ENCODE results near the gene GNG12.

The GNG12 gene

DNA sequence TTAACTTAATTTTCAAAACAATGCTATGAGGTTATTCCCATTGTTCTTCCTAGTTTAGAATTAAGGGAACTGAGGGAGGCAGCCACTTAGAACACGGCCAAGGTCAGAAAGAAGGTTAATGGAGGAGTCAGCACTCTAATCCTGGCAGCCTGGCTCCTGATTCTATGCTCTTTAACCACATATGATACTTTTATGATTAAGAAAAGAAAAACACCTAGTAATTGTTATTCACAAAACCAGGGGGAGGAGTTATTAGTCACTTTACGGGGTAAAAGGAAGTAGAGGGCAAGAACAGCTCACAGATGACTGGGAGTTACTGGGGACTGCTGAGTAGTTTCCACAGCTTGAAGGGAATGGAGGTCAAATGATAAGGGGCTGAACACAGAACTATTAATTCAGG, 109.6 kb downstream of the GNG12 start:
- DNase-seq = no peak

DNA sequence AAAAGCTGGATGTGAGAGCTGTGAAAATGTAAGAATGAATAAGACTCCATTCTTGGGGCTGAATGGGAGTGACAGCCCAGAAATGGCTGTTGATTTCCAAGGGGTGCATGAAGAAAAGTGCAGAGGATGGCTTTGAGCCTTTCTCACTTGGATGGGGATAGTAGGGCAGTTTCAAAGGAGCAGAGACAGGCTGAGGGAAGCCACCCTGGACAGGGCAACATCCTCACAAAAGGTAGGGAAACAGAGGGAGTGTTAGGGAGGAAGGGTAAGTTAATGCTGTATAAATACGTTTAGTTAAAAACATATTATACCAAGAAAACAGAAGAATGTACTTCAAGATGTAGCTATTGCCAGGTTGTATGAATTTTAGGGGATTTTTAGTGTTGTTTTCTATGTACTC, 110.1 kb downstream of the GNG12 start:
- no peak for DNase-seq

DNA sequence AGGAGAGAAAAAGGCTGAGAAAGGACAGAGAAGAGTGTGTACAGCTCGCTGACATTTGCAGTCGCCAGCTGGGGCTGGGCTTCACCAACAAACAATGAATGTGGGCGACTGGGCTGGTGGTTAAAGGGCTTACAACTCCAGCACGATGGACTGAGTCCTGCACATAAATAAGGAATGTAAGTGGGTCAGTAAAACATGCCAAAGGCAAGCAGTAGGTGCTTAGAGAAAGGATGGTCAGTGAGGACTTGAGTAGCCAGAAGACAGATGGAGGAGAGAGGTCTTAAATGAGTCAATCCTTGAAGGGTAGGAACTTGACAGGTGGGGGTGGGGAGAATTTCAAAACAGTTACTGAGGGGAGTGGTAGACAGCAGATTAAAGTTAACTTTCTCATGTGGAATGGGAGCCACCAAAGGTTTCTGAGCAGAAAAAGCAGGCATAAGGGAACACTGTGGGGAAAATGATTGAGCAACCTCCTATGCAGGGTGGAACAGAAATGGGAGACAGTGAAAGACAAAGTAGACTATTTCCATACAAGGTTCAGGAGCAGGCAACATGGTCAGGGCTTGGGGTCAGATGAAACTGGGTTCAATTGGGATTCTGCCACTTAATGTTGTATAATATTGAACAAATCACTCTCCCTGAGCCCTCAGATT, 110.8 kb downstream of the GNG12 start:
- DNase-seq = no peak

DNA sequence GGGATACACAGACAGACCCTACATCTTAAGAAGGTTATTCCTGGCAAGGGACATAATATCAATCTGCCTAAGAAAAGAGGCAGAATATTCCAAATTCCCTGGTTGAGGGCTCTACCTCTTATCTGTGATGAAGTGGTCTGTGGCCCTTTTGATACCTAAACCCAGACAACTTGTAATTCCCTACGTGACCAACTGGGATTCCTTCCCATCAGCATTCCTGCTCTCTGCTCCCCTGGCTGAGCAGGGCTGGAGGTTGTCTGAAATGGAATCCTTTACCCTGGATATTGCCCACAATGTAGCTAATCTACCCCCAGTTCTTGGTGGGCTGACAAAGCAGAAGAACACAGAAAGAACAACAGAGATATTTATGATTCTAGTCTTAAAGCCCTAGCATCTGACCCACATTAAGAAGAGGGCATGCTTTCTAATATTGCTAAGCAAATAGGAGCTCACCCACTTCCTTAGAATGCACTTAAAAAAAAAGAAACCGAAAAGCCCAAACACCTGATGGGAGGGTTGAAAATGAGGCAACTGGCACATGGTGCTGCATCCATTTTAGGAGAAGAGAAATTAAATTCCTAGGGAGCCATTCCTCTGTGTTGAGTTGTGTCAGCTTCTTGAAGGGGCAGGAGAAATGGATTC, 111.5 kb downstream of the GNG12 start:
- DNase-seq = no peak

DNA sequence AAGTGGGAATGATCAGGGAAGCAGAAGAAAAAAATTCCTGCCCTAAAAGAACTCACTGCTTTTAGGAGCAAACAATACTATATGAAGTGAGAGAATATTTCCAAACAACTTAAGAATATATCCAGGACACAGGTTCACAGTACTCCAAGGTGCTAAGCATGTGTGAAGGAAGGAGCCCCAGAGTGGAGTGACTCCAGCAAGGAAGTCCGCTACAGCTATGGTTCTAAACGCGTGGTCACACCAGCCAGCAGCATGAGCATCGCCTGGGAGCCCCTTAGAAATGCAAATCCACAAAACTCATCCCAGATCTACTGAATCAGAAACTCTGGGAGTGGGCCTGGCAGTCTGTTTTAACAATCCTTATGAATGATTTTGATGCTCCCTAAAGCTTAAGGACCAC, 112.2 kb downstream of the GNG12 start:
- no peak for DNase-seq

DNA sequence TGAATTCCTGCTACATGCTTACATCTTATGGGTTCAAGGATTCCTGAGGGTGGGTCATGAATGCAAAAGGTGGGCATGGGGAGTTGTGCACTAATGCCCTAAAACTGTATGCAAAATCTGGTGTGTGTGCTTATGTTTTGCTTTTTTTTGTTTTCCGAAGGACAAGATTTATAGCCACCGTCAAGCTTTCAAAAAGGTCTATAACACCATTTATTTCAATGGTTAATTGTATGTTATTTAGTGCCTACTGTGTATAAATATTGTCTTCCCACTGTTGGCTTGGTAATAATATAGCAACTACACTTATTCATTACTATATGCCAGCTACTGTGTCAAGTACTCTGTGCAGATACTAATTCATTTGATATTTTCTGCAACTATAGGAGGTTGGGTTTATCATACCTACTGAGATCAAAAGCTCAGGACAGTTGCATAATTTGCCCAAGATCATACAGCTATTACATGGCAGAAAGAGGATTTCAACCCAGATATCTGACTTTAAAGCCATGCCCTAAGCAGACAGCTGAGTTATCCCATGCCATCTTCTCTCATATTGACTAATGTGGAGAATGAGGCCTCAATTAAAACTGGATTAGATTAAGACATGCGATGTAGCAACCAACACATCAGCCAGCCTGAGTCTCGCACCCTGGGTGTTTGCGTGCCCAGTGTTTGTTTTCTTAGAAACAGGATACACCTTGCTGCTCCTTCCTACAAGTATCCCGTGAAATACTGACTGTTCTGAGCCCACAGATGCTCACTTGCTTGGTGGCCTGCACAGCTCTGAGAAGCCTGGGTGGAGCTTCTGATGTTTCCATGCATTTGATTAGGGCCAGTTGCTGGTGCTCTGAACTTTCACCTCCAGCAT, 113.7 kb downstream of the GNG12 start:
- DNase-seq = no peak

DNA sequence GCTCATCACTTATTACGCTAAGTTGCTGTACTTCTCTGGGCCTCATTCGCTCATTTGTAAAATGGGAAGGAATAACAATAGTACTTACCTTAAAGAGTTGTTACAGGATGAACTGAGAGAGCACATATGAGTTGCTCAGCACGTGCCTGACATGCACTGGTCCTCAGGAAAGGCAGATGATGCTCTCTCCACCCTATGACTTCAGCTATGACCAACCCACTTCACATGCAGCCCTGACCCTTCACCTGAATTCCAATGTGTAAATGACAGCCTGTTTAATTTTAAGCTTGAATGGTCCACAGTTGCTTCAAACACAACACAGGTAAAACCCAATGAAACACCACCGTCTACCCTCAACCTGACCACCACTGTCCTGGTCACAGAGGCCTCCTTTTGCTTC, 115.4 kb downstream of the GNG12 start:
- DNase-seq = no peak

DNA sequence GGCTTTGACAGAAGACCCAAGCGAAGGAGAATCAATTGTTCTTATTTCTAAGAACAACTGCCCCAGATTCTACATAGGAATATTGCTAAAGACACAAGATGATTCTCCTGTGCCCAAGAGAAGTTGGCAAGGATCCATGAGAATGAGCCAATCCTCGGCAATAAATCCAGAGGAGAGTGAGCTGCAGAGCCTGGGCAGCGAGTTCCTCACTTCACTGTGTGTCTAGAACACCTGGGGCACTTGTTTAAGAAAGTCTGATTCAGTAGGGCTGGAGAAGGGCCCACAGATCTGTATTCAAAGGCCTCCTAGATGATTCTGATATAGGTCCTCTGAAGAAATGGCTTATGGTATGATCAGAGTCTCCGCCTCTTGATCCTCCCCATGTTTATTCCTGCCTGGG, 116.5 kb downstream of the GNG12 start:
- DNase-seq = no peak

DNA sequence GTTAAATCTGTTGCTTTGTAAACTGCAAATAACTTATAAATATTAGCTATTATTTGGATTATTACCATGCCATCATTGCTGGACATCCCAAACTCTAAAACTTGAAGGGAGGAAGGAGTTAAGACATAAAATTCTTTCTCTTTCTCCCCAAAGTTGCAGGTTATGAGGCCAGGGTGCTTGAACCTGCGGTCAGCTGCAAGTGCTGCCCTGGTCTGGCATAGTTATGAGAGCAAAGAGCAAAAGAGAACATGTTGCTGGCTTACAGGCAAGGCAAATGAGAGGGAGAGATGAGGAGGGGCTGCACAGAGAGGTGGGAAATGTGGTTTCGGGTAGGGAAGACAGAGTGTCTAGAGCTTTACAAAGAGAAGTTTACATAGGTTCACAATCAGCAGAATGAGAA, 117.4 kb downstream of the GNG12 start:
- no peak for DNase-seq

DNA sequence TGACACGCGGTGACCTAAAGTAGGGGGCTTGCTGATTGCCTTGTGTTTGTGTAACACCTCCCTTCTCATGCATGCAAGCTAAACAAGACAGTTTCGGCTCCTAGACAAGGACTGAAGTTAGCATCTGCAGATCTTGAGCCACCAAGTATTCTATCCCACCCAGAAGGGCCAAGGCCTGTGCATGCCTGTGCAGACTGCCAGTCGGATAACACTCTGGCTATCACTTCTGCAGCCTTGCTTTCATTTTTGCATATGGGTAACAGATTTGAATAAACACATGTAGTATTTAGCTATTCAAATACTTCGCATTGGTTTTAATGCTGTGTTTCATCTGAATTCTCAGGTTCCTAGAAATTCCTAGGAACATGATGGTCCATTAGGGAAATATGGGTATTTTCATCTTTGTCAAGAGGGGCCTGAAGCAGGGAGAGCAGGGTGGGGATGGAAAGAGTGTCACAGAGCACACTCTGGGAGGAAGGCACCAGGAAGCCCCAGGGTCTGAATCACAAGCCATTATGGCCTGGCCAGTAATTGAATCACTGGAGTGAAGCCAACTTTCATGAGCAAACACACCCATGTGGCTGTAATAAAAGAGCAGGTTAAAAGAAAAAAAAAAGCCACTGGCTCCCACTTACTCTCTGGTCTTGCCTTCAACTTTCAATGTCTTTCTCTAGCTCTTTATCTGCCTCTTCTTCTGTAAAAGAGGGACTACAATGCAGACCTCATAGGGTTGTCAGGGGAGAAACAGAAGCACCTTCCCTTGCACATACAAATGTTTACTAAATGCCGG, 120.0 kb downstream of the GNG12 start:
- no peak for DNase-seq

DNA sequence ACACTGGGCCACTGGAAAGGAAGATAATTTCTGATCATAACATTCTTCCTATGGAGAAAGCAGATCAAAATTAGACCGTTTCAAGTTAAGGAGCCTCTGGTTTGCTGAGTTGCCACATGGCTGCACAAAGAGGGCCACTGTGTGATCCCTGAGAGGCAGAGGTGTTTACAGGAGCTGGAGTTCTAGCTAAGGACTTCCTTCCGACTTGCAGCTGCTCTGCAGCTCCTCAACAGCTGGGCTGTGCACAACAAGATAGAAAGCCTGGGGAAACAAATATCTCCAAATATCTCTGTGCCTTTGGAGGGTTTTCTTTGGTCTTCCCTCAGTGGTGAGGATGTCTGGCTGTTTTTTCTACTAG, 121.4 kb downstream of the GNG12 start:
- no peak for DNase-seq

DNA sequence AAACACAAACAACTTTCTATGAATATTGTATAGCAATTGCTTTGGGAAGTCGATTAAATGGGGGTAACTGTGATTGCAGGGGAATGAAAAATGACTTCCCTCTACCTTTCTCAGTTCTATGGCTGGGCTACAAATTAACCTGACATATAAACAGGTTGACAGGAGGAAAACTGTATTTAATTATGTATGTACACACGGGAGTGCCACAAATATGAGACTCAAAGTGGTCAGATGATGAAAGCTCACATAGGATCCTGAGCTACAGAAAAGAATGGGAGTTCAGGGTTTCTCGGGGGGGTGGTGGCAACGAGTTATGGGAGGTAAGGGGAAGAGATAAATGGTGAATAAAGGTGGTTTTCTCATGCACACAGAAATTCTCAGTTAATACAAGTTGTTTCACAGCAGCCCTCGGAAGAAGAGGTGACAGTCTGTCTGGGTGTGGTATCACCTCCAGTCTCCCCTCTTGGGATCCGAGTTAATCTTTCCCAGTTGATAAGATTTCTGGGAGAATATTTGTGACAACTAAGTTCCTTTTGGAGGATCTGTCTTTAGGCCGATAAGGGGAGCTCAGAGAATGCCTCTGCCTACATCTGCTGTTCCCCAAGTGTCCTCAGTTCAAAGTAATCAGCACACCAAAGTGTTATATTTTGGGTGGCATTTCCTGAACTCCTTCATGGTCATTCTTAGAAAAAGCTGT, 122.0 kb downstream of the GNG12 start:
- no peak for DNase-seq

DNA sequence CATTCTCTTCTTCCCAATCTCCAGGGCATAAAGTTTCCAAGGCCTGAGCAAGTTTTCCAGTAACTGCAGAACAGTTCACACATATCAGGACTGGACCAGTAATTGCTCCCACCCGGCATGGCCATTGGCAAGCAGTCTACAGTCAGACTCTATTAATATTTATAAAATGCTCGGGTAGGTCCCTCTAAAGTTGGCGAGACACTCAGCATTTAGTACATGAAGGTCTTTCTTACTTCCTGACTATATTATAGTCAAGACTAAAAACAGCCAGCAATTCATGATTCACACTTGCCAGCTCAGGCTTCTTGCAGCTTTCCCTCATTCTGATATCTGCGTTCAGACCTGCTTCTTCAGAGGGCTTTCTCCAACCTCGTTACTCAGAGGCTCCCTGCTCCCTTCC, 122.8 kb downstream of the GNG12 start:
- DNase-seq = no peak

DNA sequence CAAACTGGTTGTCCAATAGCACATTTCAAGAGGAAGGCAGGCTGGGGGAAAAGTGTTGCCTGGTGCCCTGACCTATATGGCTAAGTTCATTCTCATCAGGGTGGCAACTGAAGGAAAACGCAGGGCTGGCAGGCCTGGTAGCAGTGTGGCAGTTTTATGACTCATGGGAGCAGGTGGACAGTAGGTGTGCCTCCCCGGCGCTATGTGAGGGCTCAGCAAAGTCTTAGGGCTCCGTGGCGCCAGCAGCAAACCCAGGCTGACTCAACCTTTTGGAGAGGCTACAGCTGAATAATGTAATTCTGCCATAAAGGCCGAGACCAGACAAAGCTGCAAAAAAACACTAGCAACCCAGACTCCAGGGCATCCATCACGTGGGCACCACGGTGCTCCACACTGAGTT, 124.7 kb downstream of the GNG12 start:
- no peak for DNase-seq

DNA sequence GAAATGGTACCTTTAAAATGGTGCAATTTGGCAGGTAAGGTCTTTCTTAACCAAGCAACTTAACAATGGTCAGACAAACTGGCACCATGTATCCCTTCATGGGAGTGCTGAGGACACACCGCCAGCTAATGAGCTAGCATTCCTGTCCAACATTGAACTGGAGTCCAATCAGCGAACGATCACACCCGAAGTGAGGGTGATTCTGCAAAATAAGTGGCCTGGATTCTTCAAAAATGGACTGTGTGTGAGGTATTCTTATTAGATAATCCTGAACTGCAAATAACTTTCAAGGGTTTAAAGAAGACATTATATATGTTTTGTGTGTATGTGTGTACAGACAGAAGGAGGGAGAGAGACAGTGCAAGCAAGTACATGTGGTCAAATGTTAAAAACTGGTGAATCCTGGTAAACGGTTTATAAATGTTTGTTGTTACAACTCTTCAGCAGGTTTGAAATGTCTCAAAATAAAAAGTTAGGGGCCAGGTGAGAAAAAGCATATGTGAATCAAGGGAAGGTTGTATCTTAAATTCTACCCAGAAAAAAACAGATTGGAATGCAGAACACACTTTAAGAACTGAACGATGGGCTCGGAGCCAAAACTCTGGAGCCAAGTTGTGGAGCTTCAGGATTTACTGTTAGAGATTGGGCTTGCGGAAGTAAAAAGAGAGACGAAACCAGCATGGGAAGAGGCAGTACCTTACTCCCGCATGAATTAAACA, 127.4 kb downstream of the GNG12 start:
- no peak for DNase-seq

DNA sequence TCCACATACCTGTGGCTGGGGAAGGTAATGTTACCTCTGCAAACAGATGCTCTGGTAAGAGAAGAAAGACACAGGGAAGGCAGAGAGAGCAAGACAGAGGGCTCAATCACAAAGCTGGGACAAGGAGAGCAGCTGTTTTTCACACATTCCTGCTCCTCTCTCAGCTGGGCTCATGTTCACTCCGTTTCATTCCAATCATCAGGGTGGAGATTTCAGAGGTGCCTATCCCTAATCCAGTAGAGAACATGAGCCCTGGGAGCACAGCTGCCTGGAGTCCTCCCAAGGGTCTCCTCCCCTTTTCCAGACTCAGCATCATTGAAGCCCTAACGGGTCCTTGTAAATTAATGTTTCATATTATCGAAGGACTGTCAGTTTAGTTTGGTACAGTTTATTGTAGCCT, 128.9 kb downstream of the GNG12 start:
- DNase-seq = no peak

DNA sequence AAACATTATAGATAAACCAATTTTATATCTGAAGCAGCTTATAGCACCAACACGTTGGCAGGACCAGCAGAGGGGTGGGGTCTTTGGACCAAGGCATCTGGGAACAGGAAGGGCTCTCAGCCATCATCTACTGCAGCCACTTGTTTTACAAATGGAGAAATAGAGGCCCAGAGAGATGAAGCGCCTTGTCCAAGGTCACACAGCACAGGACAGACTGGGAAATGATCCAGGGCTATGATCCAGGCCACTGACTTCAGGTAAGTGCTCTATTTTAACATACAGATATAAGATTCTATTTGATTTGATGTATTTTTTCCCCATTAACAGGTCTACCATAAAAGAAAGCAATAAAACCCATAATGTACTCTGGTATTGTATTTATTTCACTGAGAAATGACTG, 131.4 kb downstream of the GNG12 start:
- no peak for DNase-seq

DNA sequence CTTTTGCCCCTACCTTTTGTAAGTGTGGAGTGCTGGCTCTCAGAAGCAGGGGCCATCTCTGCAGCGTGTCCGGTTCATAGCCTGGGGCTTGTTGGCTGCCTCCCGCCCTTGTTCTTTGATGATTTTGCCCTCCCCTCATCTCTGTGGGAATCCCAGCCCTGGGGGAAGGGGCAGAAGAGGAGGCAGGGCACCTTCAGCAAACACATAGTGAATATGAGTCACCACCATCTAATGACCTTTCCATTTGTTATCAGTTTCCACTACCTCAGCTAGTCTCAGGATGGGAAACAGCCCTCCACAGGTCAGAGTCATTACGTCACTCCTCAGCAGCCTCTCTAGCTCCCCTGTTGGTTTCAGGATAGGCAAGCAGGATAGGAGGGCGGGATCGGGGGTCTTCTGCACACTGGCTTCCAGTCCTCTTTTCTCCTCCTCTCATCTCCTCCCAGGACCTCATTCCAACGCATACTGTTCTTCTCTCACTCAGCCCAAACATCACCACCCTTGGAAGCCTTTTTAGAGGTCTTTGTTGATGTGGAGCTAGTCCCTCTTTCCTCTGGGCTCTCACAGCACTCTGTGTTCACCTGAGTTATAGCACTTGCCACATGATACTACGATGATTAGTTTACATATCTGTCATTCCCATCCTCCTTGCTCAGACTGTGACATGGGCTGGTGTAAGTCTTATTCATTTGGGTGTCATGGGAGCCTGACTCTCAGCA, 132.4 kb downstream of the GNG12 start:
- DNase-seq = no peak

DNA sequence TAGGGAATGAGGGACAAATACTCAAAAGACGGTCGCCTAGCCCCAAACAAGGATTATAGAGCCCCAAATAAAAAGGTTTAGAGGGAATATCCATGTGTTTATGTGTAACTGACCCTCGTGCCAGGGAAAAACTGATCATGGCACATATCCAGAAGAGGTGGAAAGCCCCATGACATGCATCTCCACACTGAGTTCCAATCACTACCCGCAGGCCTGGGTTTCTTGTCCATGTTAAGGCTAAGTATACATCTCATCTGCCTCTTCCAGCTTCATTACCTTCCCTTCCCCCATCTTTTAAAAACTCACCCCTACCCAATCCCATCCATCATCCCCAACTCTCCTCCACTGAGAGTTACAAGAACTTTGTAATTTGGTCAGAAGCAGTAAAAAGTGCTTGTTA, 133.0 kb downstream of the GNG12 start:
- no peak for DNase-seq

DNA sequence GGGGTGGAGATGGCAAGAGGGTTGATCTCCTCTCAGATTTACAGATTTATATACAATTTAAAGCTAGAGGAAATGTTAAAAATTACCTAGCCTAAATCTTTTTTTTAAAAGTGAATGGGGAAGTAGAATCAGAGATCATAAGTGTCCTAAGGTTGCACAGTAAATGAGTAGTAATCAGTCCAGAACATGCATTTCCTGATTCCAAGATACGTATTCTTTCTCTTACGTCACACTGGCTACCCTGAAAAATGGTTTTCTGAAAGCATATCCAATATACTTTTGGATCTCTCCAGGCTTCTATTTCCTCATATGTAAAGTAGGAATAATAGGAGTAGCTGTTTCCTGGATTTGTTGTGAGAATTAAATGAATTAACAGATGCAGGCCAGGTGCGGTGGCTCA, 136.6 kb downstream of the GNG12 start:
- DNase-seq = no peak

DNA sequence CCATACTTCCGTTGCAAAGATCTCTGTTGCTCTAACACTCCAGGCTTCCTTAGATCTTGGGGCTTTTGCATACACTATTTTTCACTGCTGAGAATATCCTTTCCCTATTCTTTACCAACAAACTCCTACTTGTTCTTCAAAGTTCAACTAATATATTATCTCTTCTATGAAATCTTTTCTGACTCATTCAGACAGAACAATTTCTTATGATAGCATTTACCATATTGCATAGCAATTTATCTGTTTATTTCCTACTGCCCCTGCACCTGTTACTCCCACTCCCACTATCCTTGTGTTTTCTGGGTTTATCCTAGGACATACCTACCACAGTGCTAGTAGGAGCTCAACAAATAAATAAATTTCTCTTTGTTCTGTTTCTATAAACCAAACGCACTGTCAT, 137.3 kb downstream of the GNG12 start:
- DNase-seq = no peak
